Tibial nerve (tissue), 4 donors: Measurements from ENCODE around the gene SLCO3A1. TPM values are rescaled to one million over a fixed set of nuclear protein-coding genes. Genes with fewer than 3 reads are reported as not detected.

Experiments
- DNase-seq, 2 donors: peaks; one replicate each; pipeline ENCODE4 v3.0.0-alpha.2; 2019; ENCODE audit warnings: low spot score in 2 of 2
- H3K27ac ChIP-seq, 4 donors: fragments of 200-600 bp; sonication (generic) in 3 of 4; one replicate each; pipeline ENCODE4 v1.5.1; 2017 to 2019; ENCODE audit warnings: mild to moderate bottlenecking in 1 of 4
- H3K27me3 ChIP-seq, 2 donors: fragments of 200-600 bp; sonication (generic) in 1 of 2; one replicate each; pipeline versions ENCODE4 v1.5.1 to v1.6.0; 2017 to 2019
- H3K36me3 ChIP-seq, 3 donors: fragments of 200-600 bp; sonication (generic); one replicate each; pipeline ENCODE4 v1.5.1; 2018 to 2019
- H3K4me1 ChIP-seq, 4 donors: fragments of 200-600 bp; sonication (generic) in 3 of 4; one replicate each; pipeline ENCODE4 v1.5.1; 2017 to 2019
- H3K4me3 ChIP-seq, 4 donors: fragments of 200-600 bp; sonication (generic) in 3 of 4; one replicate each; pipeline ENCODE4 v1.5.1; 2017 to 2019; ENCODE audit warnings: mild to moderate bottlenecking in 1 of 4, moderate library complexity in 1 of 4
- H3K9me3 ChIP-seq, 4 donors: fragments of 200-600 bp; sonication (generic) in 3 of 4; one replicate each; pipeline ENCODE4 v1.5.1; 2017 to 2019
- CTCF ChIP-seq, 5 experiments: fragments of 200-600 bp in 3 of 5; fragments of 450-650 bp in 2 of 5; sonication (generic) in 3 of 5; IDR thresholded peaks; one replicate each; pipeline ENCODE4 v1.5.1; 2016 to 2019; ENCODE audit warnings: antibody characterized with exemption in 5 of 5, mild to moderate bottlenecking in 3 of 5, moderate library complexity in 2 of 5
- EP300 ChIP-seq, 2 donors: sonication (generic); formaldehyde crosslinking; IDR thresholded peaks; one replicate each; pipeline ENCODE4 v1.6.1; 2017; ENCODE audit warnings: antibody characterized with exemption in 2 of 2, mild to moderate bottlenecking in 1 of 2
- POLR2A ChIP-seq, 2 donors: fragments of 450-650 bp; IDR thresholded peaks; one replicate each; pipeline ENCODE4 v1.6.1; 2017; ENCODE audit warnings: antibody characterized with exemption in 2 of 2, mild to moderate bottlenecking in 2 of 2, moderate library complexity in 2 of 2
- WGBS, 2 donors: methylation state at CpG; one replicate each; pipeline ENCODE4 v1.1.5; 2018; 5-methylcytosine and 5-hydroxymethylcytosine counted together
- total RNA-seq, 4 donors: library from RNA; depleted of rRNA; stranded (reverse); fragments of >200 nt; gene quantifications; one replicate each; pipeline ENCODE4 v1.1.0, GENCODE V29; 2016

The SLCO3A1 gene
- 10 to 100 TPM; 13.8 to 20.2 (median 14.3) TPM for total RNA-seq

- H3K27me3 ChIP-seq, result no peaks in the 10 kb centered on the region
- peaks cover 0 to 2% (median 0%) of the 10 kb centered on the region in 3 donors for H3K36me3 ChIP-seq
- H3K4me1 ChIP-seq, result peaks cover 0 to 48% (median 20%) of the 10 kb centered on the region in 4 donors
- no peaks in the 10 kb centered on the region for H3K9me3 ChIP-seq
- peak; percentile 9 to 37 for TF ChIP-seq POLR2A (IDR thresholded peaks at IDR 0.05)
- TF ChIP-seq EP300 (IDR thresholded peaks at IDR 0.05), result no peak
- peak in 2 of 5 experiments; percentile 29 to 49 for TF ChIP-seq CTCF (IDR thresholded peaks at IDR 0.05)
- peak within 1 kb of the TSS; percentile 82 to 96 (median 91) for H3K27ac ChIP-seq
- DNase-seq, result peak; percentile 44 to 47
- WGBS, 2 donors, result 1% methylated on average over 35 to 44 of the region's 67 CpGs
- H3K4me3 ChIP-seq, result peak within 1 kb of the TSS; percentile 48 to 83 (median 68)
Observed at GRCh38 chr15:91853511-91853947, at the start of gene SLCO3A1. Gene SLCO3A1, plus strand, starts transcription at chr15:91853708.

GRCh38 chr15:91807122-91807521 is 46.4 kb upstream of the SLCO3A1 start:
- Histone ChIP-seq H3K9me3 (peaks cover 0 to 7% (median 0%) of the 10 kb centered on the region in 4 donors), H3K36me3 (no peaks in the 10 kb centered on the region)
- 73 to 83% methylated on average over 6 of the region's 6 CpGs for WGBS, 2 donors

GRCh38 chr15:91813924-91814323 is 39.6 kb upstream of the SLCO3A1 start:
- H3K27me3 ChIP-seq, result no peaks in the 10 kb centered on the region
- DNase-seq, result no peak
- peaks cover 0 to 34% (median 3%) of the 10 kb centered on the region in 4 donors for H3K9me3 ChIP-seq
- no peaks in the 10 kb centered on the region for H3K36me3 ChIP-seq
- TF ChIP-seq CTCF (IDR thresholded peaks at IDR 0.05) (no peak), EP300 (IDR thresholded peaks at IDR 0.05) (no peak), POLR2A (IDR thresholded peaks at IDR 0.05) (no peak)
- 93 to 96% methylated on average over 2 of the region's 2 CpGs for WGBS, 2 donors
- H3K4me1 ChIP-seq, result no peaks in the 10 kb centered on the region
- no peak overlapping the region for H3K27ac ChIP-seq
- no peak overlapping the region for H3K4me3 ChIP-seq

More at GRCh38 chr15:91807122-91807521, 46.4 kb upstream of the SLCO3A1 start:
- TF ChIP-seq EP300 (IDR thresholded peaks at IDR 0.05) (no peak), POLR2A (IDR thresholded peaks at IDR 0.05) (no peak), CTCF (IDR thresholded peaks at IDR 0.05) (no peak)
- no peaks in the 10 kb centered on the region for H3K4me1 ChIP-seq
- DNase-seq, result no peak
- H3K27me3 ChIP-seq, result no peaks in the 10 kb centered on the region
- H3K4me3 ChIP-seq, result no peak overlapping the region
- H3K27ac ChIP-seq, result no peak overlapping the region

GRCh38 chr15:91816942-91817341 is 36.6 kb upstream of the SLCO3A1 start:
- H3K4me1 ChIP-seq, result no peaks in the 10 kb centered on the region
- H3K36me3 ChIP-seq, result no peaks in the 10 kb centered on the region
- no peaks in the 10 kb centered on the region for H3K27me3 ChIP-seq
- no peak for TF ChIP-seq EP300 (IDR thresholded peaks at IDR 0.05)
- TF ChIP-seq POLR2A (IDR thresholded peaks at IDR 0.05), result no peak
- no peak for TF ChIP-seq CTCF (IDR thresholded peaks at IDR 0.05)
- DNase-seq, result no peak
- H3K27ac ChIP-seq, result no peak overlapping the region
- no peak overlapping the region for H3K4me3 ChIP-seq
- 83 to 89% methylated on average over 3 of the region's 3 CpGs for WGBS, 2 donors
- peaks cover 0 to 29% (median 3%) of the 10 kb centered on the region in 4 donors for H3K9me3 ChIP-seq

GRCh38 chr15:91821458-91821857 is 32.0 kb upstream of the SLCO3A1 start:
- Histone ChIP-seq H3K4me1 (no peaks in the 10 kb centered on the region), H3K27ac (no peak overlapping the region), H3K9me3 (no peaks in the 10 kb centered on the region), H3K27me3 (no peaks in the 10 kb centered on the region), H3K4me3 (no peak overlapping the region), H3K36me3 (no peaks in the 10 kb centered on the region)
- TF ChIP-seq CTCF (IDR thresholded peaks at IDR 0.05) (no peak), EP300 (IDR thresholded peaks at IDR 0.05) (no peak), POLR2A (IDR thresholded peaks at IDR 0.05) (no peak)
- no peak for DNase-seq
- 90 to 92% methylated on average over 5 of the region's 5 CpGs for WGBS, 2 donors
